Smooth muscle cell (in vitro differentiated cells): ENCODE results near the gene FAM3B. TPM values are rescaled to one million over a fixed set of nuclear protein-coding genes. Genes with fewer than 3 reads are reported as not detected.
"Not testable (repeated sequence)": the region's sequence is repeated elsewhere in the genome, so short reads cannot be mapped to it uniquely, and the experiment has no call there.

ENCODE experiments used
- DNase-seq: peaks from one replicate; lab custom pipeline; 2025; ENCODE audit not compliant: unreplicated experiment; lab: John Stamatoyannopoulos, UW
- H2AFZ ChIP-seq: fragments of 200-600 bp; sonication (generic); 2 replicates; pipeline ENCODE4 v1.6.0; 2016; ENCODE audit warnings: antibody characterized with exemption, low read depth, mild to moderate bottlenecking
- H3F3A ChIP-seq: fragments of 200-600 bp; sonication (generic); 2 replicates; pipeline ENCODE4 v1.6.0; 2017; ENCODE audit warnings: antibody characterized with exemption, low read depth
- H3K27ac ChIP-seq: fragments of 200-600 bp; sonication (generic); 2 replicates; pipeline ENCODE4 v1.5.1; 2016; ENCODE audit warnings: low read depth, mild to moderate bottlenecking
- H3K27me3 ChIP-seq: fragments of 200-600 bp; sonication (generic); 2 replicates; pipeline ENCODE4 v1.6.1; 2016; ENCODE audit warnings: low read depth, mild to moderate bottlenecking
- H3K36me3 ChIP-seq: fragments of 200-600 bp; sonication (generic); 2 replicates; pipeline ENCODE4 v1.5.1; 2016; ENCODE audit warnings: low read depth
- H3K4me1 ChIP-seq: fragments of 200-600 bp; sonication (generic); 2 replicates; pipeline ENCODE4 v1.5.1; 2016; ENCODE audit warnings: low read depth
- H3K4me2 ChIP-seq: fragments of 200-600 bp; sonication (generic); 2 replicates; pipeline ENCODE4 v1.6.0; 2016; ENCODE audit warnings: mild to moderate bottlenecking
- H3K4me3 ChIP-seq: fragments of 200-600 bp; sonication (generic); 2 replicates; pipeline ENCODE4 v1.5.1; 2016; ENCODE audit warnings: mild to moderate bottlenecking
- H3K79me2 ChIP-seq: fragments of 200-600 bp; sonication (generic); 2 replicates; pipeline ENCODE4 v1.6.0; 2016; ENCODE audit warnings: low read depth, mild to moderate bottlenecking
- H3K9ac ChIP-seq: fragments of 200-600 bp; sonication (generic); 2 replicates; pipeline ENCODE4 v1.6.0; 2016; ENCODE audit warnings: low read depth
- H3K9me3 ChIP-seq: fragments of 200-600 bp; sonication (generic); replicated peaks from 2 replicates; pipeline ENCODE4 v1.5.1; 2016; ENCODE audit warnings: low read depth
- H4K20me1 ChIP-seq: fragments of 200-600 bp; sonication (generic); 2 replicates; pipeline ENCODE4 v1.6.0; 2016; ENCODE audit warnings: low read depth
- WGBS: methylation state at CpG from one replicate; pipeline ENCODE4 v1.1.7; 2016; ENCODE audit warnings: low lambda C conversion rate; 5-methylcytosine and 5-hydroxymethylcytosine counted together
- polyA plus RNA-seq: library from polyadenylated mRNA; unstranded; fragments of >200 nt; fragmentation: Nextera tagmentation; extraction: Ambion mirVana; gene quantifications from 2 replicates; pipeline ENCODE4 v1.2.1, GENCODE V29; 2016
- total RNA-seq: library from RNA; depleted of rRNA; stranded (reverse); fragments of >200 nt; gene quantifications from 2 replicates; pipeline ENCODE4 v1.2.3, GENCODE V29; 2014
- TF ChIP-seq, protein P1 (sequence below): fragments of 200-600 bp; sonication (generic); IDR thresholded peaks from 2 replicates; pipeline ENCODE4 v1.5.1; 2017; ENCODE audit warnings: borderline replicate concordance, mild to moderate bottlenecking, antibody characterized with exemption; ENCODE audit not compliant: insufficient read depth, poor library complexity, severe bottlenecking

The FAM3B gene
- total and polyA plus RNA-seq, 2 experiments from 2014 or later, result 0.18 TPM; not detected in 1

DNA sequence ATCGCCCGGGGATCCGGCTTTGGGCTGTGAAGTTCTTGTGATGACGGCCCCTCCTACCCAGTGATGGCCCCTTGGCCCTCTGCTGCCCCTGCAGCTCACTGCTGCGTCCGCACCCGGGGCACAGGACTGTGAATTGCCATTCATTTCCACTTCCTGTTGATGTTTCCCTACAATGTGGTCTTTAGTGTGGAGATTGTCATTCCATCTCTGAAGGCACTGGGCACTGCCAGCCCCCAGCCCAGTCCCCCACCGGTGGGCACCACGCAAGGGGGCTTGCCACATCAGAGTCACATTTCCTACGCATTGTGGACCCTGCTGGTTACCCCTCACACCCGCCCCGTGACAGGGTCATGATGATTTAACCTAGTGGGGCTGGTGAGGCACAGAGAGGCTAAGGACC is 42.7 kb downstream of the FAM3B start:
- Histone ChIP-seq H3F3A (peaks cover 5% of the 10 kb centered on the region), H3K27me3 (peaks cover 7% of the 10 kb centered on the region), H3K79me2 (no peaks in the 10 kb centered on the region), H3K4me3 (no peak overlapping the region), H3K4me2 (no peak overlapping the region), H3K9me3 (no peaks in the 10 kb centered on the region), H3K36me3 (no peaks in the 10 kb centered on the region), H4K20me1 (no peaks in the 10 kb centered on the region), H2AFZ (no peak overlapping the region), H3K4me1 (no peaks in the 10 kb centered on the region), H3K9ac (no peak overlapping the region), H3K27ac (no peak overlapping the region)
- WGBS, result 81% methylated on average over 12 of the region's 12 CpGs
- DNase-seq, result no peak
- TF ChIP-seq, protein P1, sequence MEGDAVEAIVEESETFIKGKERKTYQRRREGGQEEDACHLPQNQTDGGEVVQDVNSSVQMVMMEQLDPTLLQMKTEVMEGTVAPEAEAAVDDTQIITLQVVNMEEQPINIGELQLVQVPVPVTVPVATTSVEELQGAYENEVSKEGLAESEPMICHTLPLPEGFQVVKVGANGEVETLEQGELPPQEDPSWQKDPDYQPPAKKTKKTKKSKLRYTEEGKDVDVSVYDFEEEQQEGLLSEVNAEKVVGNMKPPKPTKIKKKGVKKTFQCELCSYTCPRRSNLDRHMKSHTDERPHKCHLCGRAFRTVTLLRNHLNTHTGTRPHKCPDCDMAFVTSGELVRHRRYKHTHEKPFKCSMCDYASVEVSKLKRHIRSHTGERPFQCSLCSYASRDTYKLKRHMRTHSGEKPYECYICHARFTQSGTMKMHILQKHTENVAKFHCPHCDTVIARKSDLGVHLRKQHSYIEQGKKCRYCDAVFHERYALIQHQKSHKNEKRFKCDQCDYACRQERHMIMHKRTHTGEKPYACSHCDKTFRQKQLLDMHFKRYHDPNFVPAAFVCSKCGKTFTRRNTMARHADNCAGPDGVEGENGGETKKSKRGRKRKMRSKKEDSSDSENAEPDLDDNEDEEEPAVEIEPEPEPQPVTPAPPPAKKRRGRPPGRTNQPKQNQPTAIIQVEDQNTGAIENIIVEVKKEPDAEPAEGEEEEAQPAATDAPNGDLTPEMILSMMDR, result no peak

DNA sequence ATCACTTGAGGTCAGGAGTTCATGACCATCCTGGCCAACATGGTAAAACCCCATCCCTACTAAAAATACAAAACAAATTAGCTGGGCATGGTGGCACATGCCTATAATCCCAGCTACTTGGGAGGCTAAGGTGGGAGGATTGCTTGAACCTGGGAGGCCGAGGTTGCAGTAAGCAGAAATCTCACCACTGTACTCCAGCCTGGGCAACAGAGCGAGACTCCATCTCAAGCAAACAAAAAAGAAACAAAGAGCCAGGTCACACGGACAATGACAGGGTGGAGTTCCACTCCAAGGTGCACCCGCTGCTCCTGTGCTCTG is 43.1 kb downstream of the FAM3B start:
- DNase-seq, H3K27me3 ChIP-seq: not testable (repeated sequence)
- WGBS, result 85% methylated on average over 4 of the region's 4 CpGs

DNA sequence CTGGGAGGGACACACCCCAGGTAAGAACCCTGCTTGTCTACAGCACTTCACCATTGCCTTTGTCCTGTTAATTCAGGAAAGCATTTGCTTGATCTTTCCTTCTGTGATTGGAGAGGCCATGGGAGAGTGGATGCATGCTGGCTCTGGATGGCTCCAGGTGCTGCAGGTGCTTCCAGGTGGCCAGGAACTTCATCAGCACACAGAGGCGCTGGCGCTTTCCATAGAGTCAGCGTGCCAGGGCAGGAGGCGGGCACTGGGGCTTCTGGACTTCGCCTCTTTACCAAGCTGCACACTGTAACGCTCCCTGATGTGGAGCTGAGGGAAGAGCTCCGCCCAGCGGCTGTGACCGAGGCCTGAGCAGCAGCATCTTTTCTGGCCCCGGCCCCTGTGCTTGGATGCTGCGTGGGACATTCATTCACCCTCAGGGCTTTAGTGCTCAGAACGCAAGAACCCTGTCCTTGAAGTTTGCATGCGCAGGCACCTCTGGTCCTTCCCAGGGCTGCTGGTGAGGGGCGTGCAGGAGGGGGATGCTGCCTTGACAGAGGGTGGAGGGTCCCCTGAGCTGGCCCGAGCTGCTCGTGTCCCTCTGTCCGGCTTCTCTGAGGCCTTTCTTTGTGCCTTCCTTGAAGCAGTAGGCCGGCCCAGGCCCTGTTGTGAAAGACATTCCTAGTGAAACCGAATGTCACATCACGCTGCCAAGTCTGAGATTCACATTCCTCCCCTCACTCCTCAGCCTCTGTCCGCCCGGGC is 43.6 kb downstream of the FAM3B start:
- TF ChIP-seq, protein P1, result no peak
- Histone ChIP-seq H3F3A (peaks cover 5% of the 10 kb centered on the region), H3K79me2 (no peaks in the 10 kb centered on the region), H3K4me3 (no peak overlapping the region), H3K36me3 (no peaks in the 10 kb centered on the region), H3K9me3 (no peaks in the 10 kb centered on the region), H3K4me1 (no peaks in the 10 kb centered on the region), H3K9ac (no peak overlapping the region), H2AFZ (no peak overlapping the region), H3K4me2 (no peak overlapping the region), H3K27me3 (no peaks in the 10 kb centered on the region), H3K27ac (no peak overlapping the region), H4K20me1 (no peaks in the 10 kb centered on the region)
- DNase-seq, result no peak
- 71% methylated on average over 22 of the region's 22 CpGs for WGBS

More for the DNA sequence above, 43.1 kb downstream of the FAM3B start:
- not testable (repeated sequence) for H4K20me1 ChIP-seq, H3K79me2 ChIP-seq, H3K4me3 ChIP-seq, H3K4me2 ChIP-seq, H3K27ac ChIP-seq, H2AFZ ChIP-seq, H3K36me3 ChIP-seq, H3K9me3 ChIP-seq, H3K9ac ChIP-seq, H3K4me1 ChIP-seq, H3F3A ChIP-seq

DNA sequence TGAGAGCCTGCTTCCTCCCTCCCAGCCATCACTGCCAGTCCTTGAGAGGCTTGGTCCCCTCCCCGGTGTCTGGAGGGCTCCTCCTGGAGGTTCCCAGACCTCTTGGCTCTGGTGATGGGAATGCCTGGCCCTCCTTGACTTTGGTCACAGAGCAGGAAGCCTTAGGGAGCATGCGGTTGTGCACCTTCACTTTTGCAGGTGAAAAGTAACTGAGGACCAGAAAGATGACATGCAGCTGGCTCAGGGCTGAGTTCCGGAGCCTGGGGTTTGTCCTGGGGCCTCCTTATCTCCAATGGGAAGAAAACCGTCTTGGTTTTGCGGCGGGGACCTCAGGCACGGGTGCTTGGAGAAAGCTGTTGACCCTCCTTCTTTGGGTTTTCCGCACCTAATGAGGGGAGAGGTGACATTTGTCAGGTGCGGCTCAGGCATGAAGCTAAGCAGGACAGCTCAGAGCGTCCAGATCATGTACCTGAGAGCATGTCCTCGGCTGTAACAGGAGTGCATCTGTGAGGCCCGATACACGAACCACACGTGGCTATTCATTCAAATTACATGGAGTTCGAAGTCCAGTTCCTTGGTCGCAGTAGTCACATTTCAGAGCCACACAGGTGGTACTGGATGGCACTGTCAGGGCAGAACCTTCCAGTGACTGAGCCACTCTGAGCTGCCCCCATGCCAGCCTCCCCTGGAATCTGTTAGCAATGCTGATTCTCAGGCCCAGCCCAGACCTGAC is 44.6 kb downstream of the FAM3B start:
- H3K4me3 ChIP-seq, result peak overlapping the region; percentile 12
- no peak overlapping the region for H3K27ac ChIP-seq
- H3K9ac ChIP-seq, result no peak overlapping the region
- no peaks in the 10 kb centered on the region for H3K36me3 ChIP-seq
- no peak for DNase-seq
- H3K4me2 ChIP-seq, result peak overlapping the region; percentile 76
- H3F3A ChIP-seq, result peaks cover 5% of the 10 kb centered on the region
- H2AFZ ChIP-seq, result no peak overlapping the region
- no peaks in the 10 kb centered on the region for H3K9me3 ChIP-seq
- WGBS, result 91% methylated on average over 16 of the region's 16 CpGs
- TF ChIP-seq, protein P1, result no peak
- H4K20me1 ChIP-seq, result no peaks in the 10 kb centered on the region
- H3K79me2 ChIP-seq, result no peaks in the 10 kb centered on the region
- no peaks in the 10 kb centered on the region for H3K27me3 ChIP-seq
- no peaks in the 10 kb centered on the region for H3K4me1 ChIP-seq
